Lung (tissue), 12 donors: Measurements from ENCODE around the gene ZC3H10. TPM values are rescaled to one million over a fixed set of nuclear protein-coding genes. Genes with fewer than 3 reads are reported as not detected.

Experiments used
- ATAC-seq: fragments of 200-7000 bp; cut with Tn5 transposase; one replicate; pipeline ENCODE4 v1.9.1; 2020; ENCODE audit warnings: moderate number of reproducible peaks; ENCODE audit not compliant: insufficient read depth, low FRiP score
- DNase-seq, 3 donors: peaks; one replicate each; pipeline ENCODE4 v3.0.0-alpha.2; 2013 to 2017
- H3K27ac ChIP-seq, 2 donors: one replicate each; pipeline ENCODE4 v1.5.1; 2013; ENCODE audit warnings: mild to moderate bottlenecking in 2 of 2, moderate library complexity in 2 of 2, control low read depth in 1 of 2, inconsistent platforms in 1 of 2, low read depth in 1 of 2, low read length in 1 of 2
- H3K27me3 ChIP-seq, 3 donors: one replicate each; pipeline ENCODE4 v1.5.1; 2013; ENCODE audit warnings: low read length in 2 of 3; ENCODE audit not compliant: control insufficient read depth in 3 of 3, insufficient read depth in 3 of 3
- H3K36me3 ChIP-seq, 4 donors: one replicate each; pipeline ENCODE4 v1.5.1; 2013; ENCODE audit warnings: low read length in 4 of 4, mild to moderate bottlenecking in 1 of 4, moderate library complexity in 1 of 4; ENCODE audit not compliant: control insufficient read depth in 4 of 4, insufficient read depth in 4 of 4
- H3K4me1 ChIP-seq, 5 donors: one replicate each; pipeline ENCODE4 v1.5.1; 2013; ENCODE audit warnings: low read length in 5 of 5, mild to moderate bottlenecking in 2 of 5, moderate library complexity in 1 of 5; ENCODE audit not compliant: control insufficient read depth in 5 of 5, insufficient read depth in 5 of 5
- H3K4me3 ChIP-seq: one replicate; pipeline ENCODE4 v1.5.1; 2013; ENCODE audit warnings: mild to moderate bottlenecking, control low read depth, moderate library complexity
- H3K9ac ChIP-seq, 2 donors: one replicate each; pipeline ENCODE4 v1.5.1; 2013; ENCODE audit warnings: low read length in 2 of 2, control low read depth in 1 of 2; ENCODE audit not compliant: insufficient read depth in 1 of 2
- H3K9me3 ChIP-seq, 4 donors: one replicate each; pipeline ENCODE4 v1.5.1; 2013; ENCODE audit warnings: low read length in 3 of 4, mild to moderate bottlenecking in 1 of 4, moderate library complexity in 1 of 4; ENCODE audit not compliant: control insufficient read depth in 4 of 4, insufficient read depth in 3 of 4
- CTCF ChIP-seq: IDR thresholded peaks from 2 replicates; pipeline ENCODE4 v1.5.1; 2012; ENCODE audit warnings: mild to moderate bottlenecking; ENCODE audit errors: control extremely low read depth, extremely low read depth
- WGBS, 2 donors: extraction: QIAGEN DNeasy Blood & Tissue Kit; methylation state at CpG; one replicate each; pipeline ENCODE4 v1.1.7; 2013; 5-methylcytosine and 5-hydroxymethylcytosine counted together
- polyA plus RNA-seq, 2 donors: library from polyadenylated mRNA; stranded (reverse); fragments of 200-250 nt; gene quantifications; one replicate each; pipeline ENCODE4 v1.2.1, GENCODE V29; 2013
- total RNA-seq, 2 donors: library from RNA; depleted of rRNA in 1 of 2; stranded (reverse); fragments of >200 nt in 1 of 2; gene quantifications; one replicate each; pipeline ENCODE4 v1.2.1, GENCODE V29; 2014 to 2021
- donor health status: control.
- donor health status: control.
- donor health status: Bipolar disorder and iron deficiency.
- donor health status: healthy.
- donor health status: DM: yes; HTN: yes; CAD: no.

Gene ZC3H10
- total and polyA plus RNA-seq, 4 donors = 2.5 to 7.9 (median 3.3) TPM

- DNase-seq (no peak), ATAC-seq (no peak)
- no peaks in the 10 kb centered on the region for H3K27me3 ChIP-seq
- no peak overlapping the region for H3K9ac ChIP-seq
- H3K9me3 ChIP-seq = peaks cover 0 to 2% (median 0%) of the 10 kb centered on the region in 4 donors
- H3K4me3 ChIP-seq = no peak overlapping the region
- H3K36me3 ChIP-seq = peaks cover 27 to 57% (median 34%) of the 10 kb centered on the region in 4 donors
- 92 to 95% methylated on average over 5 of the region's 5 CpGs for WGBS, 2 donors
- H3K27ac ChIP-seq = no peak overlapping the region
- TF ChIP-seq CTCF = no peak
- H3K4me1 ChIP-seq = peaks cover 0 to 8% (median 0%) of the 10 kb centered on the region in 5 donors
Observed at GRCh38 chr12:56110571-56110970, 7.5 kb upstream of the ZC3H10 start.

GRCh38 chr12:56114084-56114483 lies 4.0 kb upstream of the ZC3H10 start:
- Histone ChIP-seq H3K4me1 (peaks cover 0 to 11% (median 3%) of the 10 kb centered on the region in 5 donors), H3K9me3 (peaks cover 0 to 2% (median 0%) of the 10 kb centered on the region in 4 donors), H3K4me3 (no peak overlapping the region), H3K27ac (no peak overlapping the region), H3K36me3 (peaks cover 20 to 32% (median 27%) of the 10 kb centered on the region in 4 donors), H3K27me3 (no peaks in the 10 kb centered on the region), H3K9ac (no peak overlapping the region)
- WGBS, 2 donors = 93 to 97% methylated on average over 1 of the region's 1 CpG
- TF ChIP-seq CTCF = no peak
- DNase-seq = no peak
- ATAC-seq = no peak

- Histone ChIP-seq H3K27me3 (no peaks in the 10 kb centered on the region), H3K27ac (peak overlapping the region in 1 of 2 donors; percentile 91), H3K4me1 (peaks cover 0 to 20% (median 5%) of the 10 kb centered on the region in 5 donors), H3K9ac (peak overlapping the region in 1 of 2 donors; percentile 99), H3K4me3 (no peak overlapping the region), H3K36me3 (peaks cover 16 to 24% (median 20%) of the 10 kb centered on the region in 4 donors), H3K9me3 (peaks cover 0 to 2% (median 0%) of the 10 kb centered on the region in 4 donors)
- ATAC-seq (no peak), DNase-seq (peak in 2 of 3 donors; percentile 29 to 38)
- 50 to 54% methylated on average over 10 of the region's 10 CpGs for WGBS, 2 donors
- TF ChIP-seq CTCF = no peak
Observed at GRCh38 chr12:56115329-56115728, 2.7 kb upstream of the ZC3H10 start.
